Spleen (tissue), 7 donors: Measurements from ENCODE around the gene DGCR6L.
"Not testable (repeated sequence)": the region's sequence is repeated elsewhere in the genome, so short reads cannot be mapped to it uniquely, and the experiment has no call there.

Source experiments
- CTCF ChIP-seq, 11 experiments: fragments of 200-600 bp in 7 of 11; fragments of 450-650 bp in 4 of 11; sonication (generic) in 4 of 11; IDR thresholded peaks in 8 of 11; conservative IDR thresholded peaks in 3 of 11; 1 replicate in 7 of 11; 2 replicates in 4 of 11; pipeline versions ENCODE4 v1.4.0 to v1.8.0; 2016 to 2021; ENCODE audit warnings: antibody characterized with exemption in 11 of 11, inconsistent platforms in 4 of 11, mild to moderate bottlenecking in 1 of 11
- POLR2A ChIP-seq, 3 donors: fragments of 450-650 bp; IDR thresholded peaks; one replicate each; pipeline ENCODE4 v1.5.1; 2017; ENCODE audit warnings: antibody characterized with exemption in 3 of 3, mild to moderate bottlenecking in 1 of 3
- POLR2AphosphoS5 ChIP-seq, 3 donors: sonication (generic); formaldehyde crosslinking; IDR thresholded peaks; one replicate each; pipeline ENCODE4 v1.5.1; 2017; ENCODE audit warnings: antibody characterized with exemption in 3 of 3
- donor health status: DM: no; HTN: no; CAD: no; lungs with moderate emphysema.
- donor health status: DM: no; HTN: no; CAD: no.
- donor health status: DM: no; HTN: no; CAD: no.

GRCh38 chr22:20270190-20271113, 49.4 kb downstream of the DGCR6L start:
- TF ChIP-seq CTCF (IDR thresholded peaks at IDR 0.05 in 8 of 11, conservative IDR thresholded peaks at IDR 0.05 in 3 of 11); POLR2AphosphoS5 (IDR thresholded peaks at IDR 0.05); POLR2A (IDR thresholded peaks at IDR 0.05): not testable (repeated sequence)
